Measurements from ENCODE around the gene SOX18.

The SOX18 gene

GRCh38 chr20:64029293-64030117, 19.9 kb downstream of the SOX18 start:
- no peak for TF ChIP-seq CTCF (conservative IDR thresholded peaks at IDR 0.05; ENCODE audit: low read depth, low read length)

GRCh38 chr20:64027981-64028685, 21.3 kb downstream of the SOX18 start:
- no peak overlapping the region for H3K4me3 ChIP-seq (ENCODE audit: low read depth, low read length)
- TF ChIP-seq CTCF (conservative IDR thresholded peaks at IDR 0.05; ENCODE audit: low read depth, low read length): no peak

More at GRCh38 chr20:64029293-64030117, 19.9 kb downstream of the SOX18 start:
- no peak for DNase-seq (ENCODE audit: low read depth)
- no peak overlapping the region for H3K4me3 ChIP-seq (ENCODE audit: low read depth, low read length)

GRCh38 chr20:64025826-64026412, 23.5 kb downstream of the SOX18 start:
- H3K4me3 ChIP-seq (ENCODE audit: low read depth, low read length): no peak overlapping the region
- DNase-seq (ENCODE audit: low read depth): no peak
- no peak for TF ChIP-seq CTCF (conservative IDR thresholded peaks at IDR 0.05; ENCODE audit: low read depth, low read length)

More at GRCh38 chr20:64027981-64028685, 21.3 kb downstream of the SOX18 start:
- DNase-seq (ENCODE audit: low read depth): no peak

GRCh38 chr20:64025101-64025825, 24.2 kb downstream of the SOX18 start:
- no peak overlapping the region for H3K4me3 ChIP-seq (ENCODE audit: low read depth, low read length)
- TF ChIP-seq CTCF (conservative IDR thresholded peaks at IDR 0.05; ENCODE audit: low read depth, low read length): no peak
- no peak for DNase-seq (ENCODE audit: low read depth)

GRCh38 chr20:64024141-64024990, 25.1 kb downstream of the SOX18 start:
- no peak for TF ChIP-seq CTCF (conservative IDR thresholded peaks at IDR 0.05; ENCODE audit: low read depth, low read length)
- DNase-seq (ENCODE audit: low read depth): no peak
- H3K4me3 ChIP-seq (ENCODE audit: low read depth, low read length): no peak overlapping the region
